NCI-H345 (cell line): Measurements from ENCODE around the gene PLA2G2F.

Experiments
- DNase-seq: peaks from one replicate; lab custom pipeline; 2025; lab: John Stamatoyannopoulos, UW

The PLA2G2F gene

DNA sequence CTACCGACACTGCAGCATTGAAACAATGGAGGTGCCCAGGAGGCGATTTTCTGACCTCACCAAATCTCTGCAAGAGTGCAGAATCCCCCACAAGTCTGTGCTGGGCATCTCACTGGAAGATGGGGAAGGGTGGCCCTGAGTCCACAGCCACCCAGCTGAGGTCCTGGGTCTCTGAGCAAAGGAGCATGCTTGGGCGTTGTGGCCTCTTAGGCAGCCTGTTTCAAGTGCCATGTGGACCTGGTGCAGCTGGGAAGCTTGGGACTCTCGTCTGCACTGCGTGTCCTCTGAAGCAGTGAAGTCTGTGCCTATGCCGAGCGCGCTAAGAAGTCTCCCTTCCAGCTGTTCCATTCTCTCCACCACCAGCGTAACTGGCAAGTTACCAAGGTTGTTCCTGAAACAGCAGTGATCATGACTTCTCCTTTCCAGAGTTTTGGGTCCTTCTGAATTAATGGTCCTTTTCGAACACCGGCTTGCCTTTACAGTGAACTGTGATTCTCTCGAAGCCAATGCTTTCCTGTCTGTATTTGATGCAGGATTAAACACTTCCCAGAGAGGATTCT, 52.2 kb downstream of the PLA2G2F start:
- no peak for DNase-seq

DNA sequence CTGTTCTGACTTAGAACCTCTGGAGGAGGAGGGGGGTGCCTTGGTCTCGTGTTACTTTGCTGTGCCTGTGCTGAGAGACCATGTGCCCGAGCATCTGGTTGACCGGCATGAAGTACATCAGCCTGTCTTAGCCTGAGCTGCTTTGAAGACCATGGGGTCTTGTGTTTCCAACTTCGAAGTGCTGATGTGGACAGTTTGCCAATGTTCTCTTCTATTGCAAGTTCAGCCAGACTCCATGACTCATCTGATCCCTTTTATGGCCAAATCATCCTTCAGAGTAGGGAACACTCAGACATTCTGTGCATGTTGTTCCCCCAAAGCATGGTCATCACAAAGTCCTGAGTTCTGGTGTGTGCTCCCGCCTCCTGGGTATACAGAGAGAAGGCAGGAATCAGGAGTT, 53.2 kb downstream of the PLA2G2F start:
- no peak for DNase-seq

DNA sequence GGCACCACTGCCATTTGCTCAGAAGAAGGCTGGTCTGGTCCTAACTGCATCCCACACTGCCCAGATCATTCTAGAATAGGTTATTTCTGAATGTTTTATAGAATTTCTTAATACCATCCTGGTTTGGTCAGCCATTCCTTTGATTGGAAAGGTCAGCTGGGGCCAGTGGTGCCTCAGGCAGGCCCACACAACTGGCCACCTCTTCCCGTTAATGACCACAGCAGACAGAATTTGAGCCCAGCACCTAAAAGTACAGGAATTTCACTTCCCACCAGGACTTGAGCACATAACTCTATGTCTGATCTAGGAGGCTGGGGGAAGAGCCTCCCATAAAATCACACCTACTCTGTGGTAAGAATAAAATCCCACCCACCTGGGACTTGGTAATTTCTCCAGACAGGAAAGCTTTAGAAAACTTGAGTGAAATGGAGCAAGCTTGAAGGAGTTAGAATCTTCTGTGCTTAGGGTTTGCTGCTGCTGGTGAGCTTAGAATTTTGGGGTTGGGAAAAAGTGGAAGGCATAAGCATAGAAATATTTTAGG, 53.8 kb downstream of the PLA2G2F start:
- DNase-seq: no peak

DNA sequence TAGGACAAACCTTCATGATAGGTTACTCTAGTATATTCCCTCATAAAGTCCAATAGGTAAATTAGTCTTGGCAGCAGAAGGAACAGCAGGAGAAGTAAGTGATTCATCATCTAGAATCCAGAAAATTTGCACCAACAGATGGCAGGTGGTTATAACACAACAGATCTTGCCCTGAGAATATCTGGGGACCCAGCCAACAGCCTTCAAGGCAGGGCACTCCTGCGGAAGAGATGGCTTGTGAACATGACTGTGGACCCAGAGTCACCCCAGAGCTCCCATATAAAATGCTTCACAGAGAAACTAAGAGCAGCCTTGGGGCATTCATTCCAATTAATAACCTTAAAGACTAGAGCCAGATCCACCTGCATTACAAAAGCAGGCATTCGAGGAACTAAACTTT, 55.1 kb downstream of the PLA2G2F start:
- DNase-seq: no peak

DNA sequence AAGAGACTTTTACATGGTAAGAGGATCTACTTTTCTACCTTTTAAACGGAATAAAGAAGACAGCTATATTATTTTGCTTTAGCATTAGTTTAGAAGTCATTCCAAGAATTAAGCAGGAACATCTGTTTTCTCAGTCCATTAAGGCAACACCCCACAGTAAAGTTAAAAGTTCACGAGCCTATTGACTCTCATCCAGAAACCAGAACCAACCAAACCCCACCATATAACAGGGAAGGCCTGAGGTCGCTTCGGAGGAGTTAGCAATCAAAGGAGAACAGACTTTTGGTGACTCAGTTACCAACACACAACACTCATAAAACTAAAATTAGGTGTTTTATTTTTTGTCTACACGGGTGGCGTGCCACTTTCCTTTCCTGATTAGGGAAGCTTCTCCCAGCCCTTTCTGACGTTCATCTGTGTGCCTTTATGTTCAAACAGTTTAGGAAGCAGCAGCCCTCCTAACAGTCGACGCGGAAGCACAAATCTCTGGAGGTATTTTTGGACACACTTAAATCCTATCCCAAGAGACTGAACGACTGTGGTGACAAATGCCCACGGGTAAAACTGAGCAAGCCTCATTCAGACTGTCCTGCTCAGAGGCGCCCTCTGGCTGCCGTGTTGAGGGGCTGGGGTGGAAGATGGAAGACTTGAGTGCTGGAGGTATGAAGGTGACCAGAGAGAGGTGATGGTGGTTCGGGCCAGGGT, 55.8 kb downstream of the PLA2G2F start:
- DNase-seq: peak; percentile 37

DNA sequence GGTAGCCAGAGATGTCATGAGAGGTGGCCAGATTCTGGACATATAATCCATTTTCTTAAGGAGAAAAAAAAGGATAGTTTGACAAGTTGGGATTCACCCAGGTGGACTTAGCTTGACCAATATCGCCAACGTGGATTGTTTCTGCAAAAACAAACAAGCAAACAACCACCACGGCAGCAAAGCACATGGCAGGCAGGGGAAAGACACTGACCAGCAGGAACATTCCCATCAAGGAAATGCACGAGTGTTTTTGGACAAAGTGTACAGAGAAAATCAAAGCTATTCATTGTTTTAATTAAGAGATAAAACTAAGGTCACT, 56.3 kb downstream of the PLA2G2F start:
- no peak for DNase-seq

DNA sequence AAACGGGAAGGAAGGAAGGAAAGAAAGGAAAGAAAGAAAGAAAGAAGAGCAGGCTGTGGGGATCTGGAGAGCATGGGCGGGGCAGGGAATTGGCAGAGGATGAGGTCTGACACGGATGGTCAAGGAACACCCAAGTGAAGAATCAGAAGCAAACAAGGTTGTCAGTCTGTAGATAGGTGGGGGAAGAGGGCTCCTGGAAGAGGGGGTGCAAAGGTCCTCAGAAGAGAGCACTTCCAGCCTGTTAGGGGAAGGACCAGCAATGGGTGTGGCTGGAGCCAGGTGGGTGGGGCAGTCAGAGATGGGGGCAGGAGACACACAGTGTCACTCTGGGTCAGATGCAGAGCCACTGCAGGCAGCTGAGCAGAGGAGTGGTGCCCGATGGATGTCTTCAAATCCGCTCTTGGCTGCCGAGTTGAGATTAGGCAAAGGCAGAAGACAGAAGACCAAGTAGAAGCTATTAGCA, 58.2 kb downstream of the PLA2G2F start:
- DNase-seq: no peak

DNA sequence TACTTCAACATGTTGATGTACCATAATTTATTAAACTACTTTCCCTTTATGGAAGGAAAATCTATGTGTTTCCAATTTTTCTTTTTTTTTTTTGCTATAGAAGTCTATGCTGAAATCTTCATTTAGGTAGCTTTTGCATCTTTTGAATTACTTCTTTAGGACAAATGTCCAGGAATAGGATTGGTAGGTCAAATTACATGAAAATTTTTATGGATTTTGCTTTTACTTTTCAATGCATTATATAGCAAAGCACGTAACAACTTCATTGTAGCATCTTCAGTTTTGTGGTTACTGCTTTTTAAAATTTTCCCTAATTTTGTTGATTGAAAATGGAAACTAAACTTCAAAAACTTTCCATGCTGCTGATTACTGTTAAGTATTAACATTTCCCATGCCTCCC, 59.2 kb downstream of the PLA2G2F start:
- no peak for DNase-seq

DNA sequence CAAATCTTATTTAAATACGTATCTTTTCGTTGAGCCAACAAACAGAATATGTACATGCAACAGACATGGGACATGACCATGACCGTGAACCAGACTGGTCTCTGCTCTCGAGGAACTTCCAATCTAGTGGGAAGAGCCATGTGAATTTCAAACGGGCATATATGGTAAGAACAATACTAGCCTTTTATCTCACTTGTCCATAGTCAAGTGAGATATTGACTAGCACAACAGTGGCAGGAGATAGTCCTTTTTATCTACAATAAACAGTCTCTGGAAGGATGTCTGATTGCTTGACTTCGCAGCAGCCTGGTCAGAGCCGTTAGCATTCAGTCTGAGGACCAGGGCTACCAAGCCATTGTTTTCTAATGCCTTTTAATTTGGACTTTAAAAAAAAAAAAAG, 59.8 kb downstream of the PLA2G2F start:
- DNase-seq: no peak

DNA sequence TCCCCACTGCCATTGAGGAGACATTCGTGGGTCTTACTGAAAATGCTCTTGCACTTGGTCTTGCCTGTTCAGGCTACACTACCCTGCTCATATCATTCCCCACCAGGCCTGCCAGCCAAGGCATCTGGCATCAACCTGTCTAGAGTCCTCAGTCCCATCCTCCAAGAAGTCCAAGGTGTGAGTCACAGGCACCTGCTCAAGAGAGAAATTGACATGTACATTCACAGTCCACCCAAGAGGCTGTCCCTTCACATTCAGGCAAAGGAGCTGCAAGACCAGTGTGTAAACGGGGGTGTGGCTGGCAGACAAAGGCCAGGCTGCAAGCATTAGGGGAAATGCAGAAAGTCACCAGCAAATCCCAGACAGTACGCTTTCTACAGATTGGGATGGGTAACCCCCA, 60.3 kb downstream of the PLA2G2F start:
- DNase-seq: no peak

DNA sequence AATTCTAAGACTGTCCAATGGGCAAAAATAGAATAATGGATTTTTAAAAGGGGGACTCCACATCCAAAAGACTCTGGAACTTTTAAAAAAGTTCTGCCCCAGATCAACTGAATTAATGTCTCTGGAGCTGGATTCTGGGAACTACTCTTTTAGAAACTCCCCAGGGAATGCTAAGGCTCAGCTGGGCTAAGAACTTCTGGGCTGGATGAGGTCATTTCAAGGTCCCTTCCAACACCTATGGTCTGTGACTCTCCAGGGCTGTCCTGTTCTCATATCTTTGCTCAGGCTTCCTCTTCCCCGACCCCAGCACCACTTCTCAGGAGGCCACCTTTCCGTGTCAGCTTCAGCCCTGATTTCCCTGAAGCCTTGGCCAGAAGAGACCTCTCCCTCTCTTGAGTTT, 60.7 kb downstream of the PLA2G2F start:
- no peak for DNase-seq
